Lower lobe of right lung (tissue), 2 donors: ENCODE measurements around the gene TDRD3. TPM values are rescaled to one million over a fixed set of nuclear protein-coding genes. Genes with fewer than 3 reads are reported as not detected.
A peak's percentile ranks its signal among the peaks of the same experiment; 100 is the strongest.

Source experiments
- ATAC-seq, 2 donors: fragments of 200-7000 bp; cut with Tn5 transposase; one replicate each; pipeline ENCODE4 v1.9.1; 2020 to 2022; ENCODE audit warnings: mild to moderate bottlenecking in 2 of 2, moderate library complexity in 2 of 2
- DNase-seq: peaks from one replicate; pipeline ENCODE4 v3.0.0-alpha.2; 2020
- H3K27ac ChIP-seq: fragments of 200-600 bp; one replicate; pipeline ENCODE4 v1.8.0; 2022
- H3K27me3 ChIP-seq: fragments of 200-600 bp; one replicate; pipeline ENCODE4 v1.8.0; 2022; ENCODE audit warnings: low read depth
- H3K36me3 ChIP-seq: fragments of 200-600 bp; one replicate; pipeline ENCODE4 v1.8.0; 2022; ENCODE audit warnings: mild to moderate bottlenecking
- H3K4me1 ChIP-seq: fragments of 200-600 bp; one replicate; pipeline ENCODE4 v1.8.0; 2022
- H3K4me3 ChIP-seq: fragments of 200-600 bp; one replicate; pipeline ENCODE4 v1.8.0; 2022; ENCODE audit warnings: mild to moderate bottlenecking
- H3K9me3 ChIP-seq: fragments of 200-600 bp; one replicate; pipeline ENCODE4 v1.8.0; 2022
- CTCF ChIP-seq: fragments of 200-600 bp; IDR thresholded peaks from one replicate; pipeline ENCODE4 v1.8.0; 2022; ENCODE audit warnings: antibody characterized with exemption, mild to moderate bottlenecking
- intact Hi-C: fragments of 100-400 bp; cut with DNase I; formaldehyde crosslinking; loops from one replicate; pipeline ENCODE4 v1.11.0; 2022
- total RNA-seq: library from RNA; stranded (reverse); fragmentation: NEBNext Ultra II Directional; extraction: Animal tissue kit (Norgen Biotek cat#: 25700); gene quantifications from one replicate; pipeline ENCODE4 v1.2.1, GENCODE V29; 2021
- donor health status: DM: no; HTN: yes; CAD: no; lungs with severe emphysema.

TDRD3 gene
- total RNA-seq, 1 donor from 2014 or later: 27.0 TPM

GRCh38 chr13:60425332-60425731, 28.3 kb downstream of the TDRD3 start:
- no peak overlapping the region for H3K27ac ChIP-seq
- intact Hi-C loops: no loop called here
- DNase-seq: no peak
- no peak for TF ChIP-seq CTCF
- H3K4me1 ChIP-seq: no peaks in the 10 kb centered on the region
- no peaks in the 10 kb centered on the region for H3K9me3 ChIP-seq
- ATAC-seq: no peak
- no peak overlapping the region for H3K4me3 ChIP-seq
- no peaks in the 10 kb centered on the region for H3K27me3 ChIP-seq
- H3K36me3 ChIP-seq: no peaks in the 10 kb centered on the region

- Histone ChIP-seq H3K27ac (no peak overlapping the region), H3K36me3 (no peaks in the 10 kb centered on the region), H3K27me3 (no peaks in the 10 kb centered on the region), H3K4me1 (no peaks in the 10 kb centered on the region), H3K9me3 (no peaks in the 10 kb centered on the region), H3K4me3 (no peak overlapping the region)
- intact Hi-C loops: no loop called here
- no peak for ATAC-seq
- no peak for TF ChIP-seq CTCF
- no peak for DNase-seq
Measured at GRCh38 chr13:60426075-60426474, 29.1 kb downstream of the TDRD3 start.

- intact Hi-C loops: no loop called here
- no peak for TF ChIP-seq CTCF
- H3K36me3 ChIP-seq: no peaks in the 10 kb centered on the region
Measured at GRCh38 chr13:60427285-60427684, 30.3 kb downstream of the TDRD3 start.

GRCh38 chr13:60431108-60431700, 34.2 kb downstream of the TDRD3 start:
- H3K27ac ChIP-seq: no peak overlapping the region
- H3K36me3 ChIP-seq: no peaks in the 10 kb centered on the region
- no peaks in the 10 kb centered on the region for H3K9me3 ChIP-seq
- peak; percentile 93 for TF ChIP-seq CTCF
- intact Hi-C loops: no loop called here
- H3K4me1 ChIP-seq: no peaks in the 10 kb centered on the region
- peak; percentile 67 to 88 for ATAC-seq
- H3K4me3 ChIP-seq: no peak overlapping the region
- H3K27me3 ChIP-seq: no peaks in the 10 kb centered on the region
- no peak for DNase-seq

More at GRCh38 chr13:60427285-60427684, 30.3 kb downstream of the TDRD3 start:
- DNase-seq (no peak), ATAC-seq (no peak)
- Histone ChIP-seq H3K9me3 (no peaks in the 10 kb centered on the region), H3K4me3 (no peak overlapping the region), H3K4me1 (no peaks in the 10 kb centered on the region), H3K27ac (no peak overlapping the region), H3K27me3 (no peaks in the 10 kb centered on the region)

- Histone ChIP-seq H3K4me3 (no peak overlapping the region), H3K27ac (no peak overlapping the region), H3K36me3 (no peaks in the 10 kb centered on the region), H3K9me3 (no peaks in the 10 kb centered on the region), H3K4me1 (no peaks in the 10 kb centered on the region), H3K27me3 (no peaks in the 10 kb centered on the region)
- DNase-seq (no peak), ATAC-seq (peak in 1 of 2 donors; percentile 57)
- no peak for TF ChIP-seq CTCF
- intact Hi-C loops: no loop called here
Measured at GRCh38 chr13:60433505-60433904, 36.5 kb downstream of the TDRD3 start.
